Urinary bladder (tissue), 4 donors: ENCODE results near the gene NPW. TPM values are rescaled to one million over a fixed set of nuclear protein-coding genes. Genes with fewer than 3 reads are reported as not detected.

ENCODE experiments used
- DNase-seq: peaks from one replicate; pipeline ENCODE4 v3.0.0-alpha.2; 2015; ENCODE audit errors: extremely low spot score
- H3K27ac ChIP-seq: one replicate; pipeline ENCODE4 v1.5.1; 2013; ENCODE audit warnings: low read depth, mild to moderate bottlenecking, moderate library complexity
- H3K36me3 ChIP-seq: one replicate; pipeline ENCODE4 v1.6.1; 2013; ENCODE audit warnings: mild to moderate bottlenecking, moderate library complexity; ENCODE audit not compliant: insufficient read depth
- H3K4me1 ChIP-seq: one replicate; pipeline ENCODE4 v1.6.1; 2013; ENCODE audit warnings: mild to moderate bottlenecking, moderate library complexity; ENCODE audit not compliant: insufficient read depth
- H3K4me3 ChIP-seq: one replicate; pipeline ENCODE4 v1.5.1; 2013; ENCODE audit warnings: low read depth, low read length
- WGBS: extraction: QIAGEN DNeasy Blood & Tissue Kit; methylation state at CpG from one replicate; pipeline ENCODE4 v1.1.7; 2013; 5-methylcytosine and 5-hydroxymethylcytosine counted together
- polyA plus RNA-seq: library from polyadenylated mRNA; stranded (reverse); fragments of 200-250 nt; gene quantifications from one replicate; pipeline ENCODE4 v1.2.3, GENCODE V29; 2013
- total RNA-seq: library from RNA; depleted of rRNA; stranded (reverse); fragments of >200 nt; gene quantifications from one replicate; pipeline ENCODE4 v1.2.3, GENCODE V29; 2014
- donor health status: healthy with polysubstance abuse.
- donor health status: healthy.

NPW gene
- total and polyA plus RNA-seq, 2 donors = 0.08 TPM; not detected in 1

GRCh38 chr16:1980030-1980769, 39.4 kb upstream of the NPW start:
- WGBS = 4% methylated on average over 53 of the region's 53 CpGs
- DNase-seq = no peak

GRCh38 chr16:1980770-1981087, 38.9 kb upstream of the NPW start:
- Histone ChIP-seq H3K27ac (no peak overlapping the region), H3K36me3 (peaks cover 8% of the 10 kb centered on the region), H3K4me3 (no peak overlapping the region), H3K4me1 (no peaks in the 10 kb centered on the region)
- 20% methylated on average over 16 of the region's 16 CpGs for WGBS
- no peak for DNase-seq

More at GRCh38 chr16:1980030-1980769, 39.4 kb upstream of the NPW start:
- Histone ChIP-seq H3K4me1 (no peaks in the 10 kb centered on the region), H3K27ac (no peak overlapping the region), H3K36me3 (peaks cover 6% of the 10 kb centered on the region), H3K4me3 (no peak overlapping the region)

DNA sequence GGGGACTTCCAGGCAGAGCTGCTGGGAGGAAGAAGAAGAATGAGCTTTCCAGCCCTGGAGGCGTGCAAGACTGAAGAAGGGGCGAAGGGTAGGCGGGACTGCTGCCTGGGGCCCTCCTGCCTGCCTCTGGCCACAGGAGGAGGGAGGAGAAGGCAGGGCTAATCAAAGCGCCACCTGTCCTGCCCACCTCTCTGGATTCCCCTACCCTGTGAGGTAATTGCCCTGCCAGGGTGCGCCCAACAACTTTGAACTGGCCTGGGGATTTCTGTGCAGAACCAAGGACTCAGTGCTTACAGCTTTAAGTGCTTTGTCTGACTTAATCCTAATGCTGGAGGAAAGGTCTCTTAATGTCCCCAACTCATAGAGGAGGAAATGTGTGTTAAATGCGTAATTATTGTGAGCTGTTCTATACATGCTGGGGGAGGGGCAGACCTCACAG, 38.2 kb upstream of the NPW start, which contains the start of gene NOXO1:
NOXO1 (minus strand) TSS at position 72 of the 439 bp plus-strand sequence. CDS start 290 bp downstream, outside the sequence.
- no peak for DNase-seq
- peaks cover 5% of the 10 kb centered on the region for H3K36me3 ChIP-seq

DNA sequence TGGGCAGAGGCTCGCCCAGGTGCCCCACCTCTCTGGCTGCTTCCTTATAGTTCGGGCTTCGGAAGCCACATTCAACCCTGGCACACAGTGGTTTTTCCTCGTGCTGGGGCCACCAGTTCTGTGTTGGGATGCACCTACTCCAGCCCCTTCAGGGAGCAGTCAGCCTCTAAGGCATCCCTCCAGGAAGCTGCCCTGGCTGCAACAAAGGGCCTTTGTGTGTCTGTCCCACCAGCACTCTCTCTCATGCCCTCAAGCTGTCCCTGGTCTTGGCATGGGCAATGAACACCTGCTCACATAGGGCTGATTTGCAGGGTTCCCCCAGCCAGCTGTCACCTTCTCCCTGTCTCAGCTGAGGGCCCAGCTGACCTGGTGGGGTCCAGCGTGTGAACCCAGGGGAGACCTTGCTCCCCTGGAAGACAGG, 37.6 kb upstream of the NPW start:
- DNase-seq = no peak
- H3K4me1 ChIP-seq = no peaks in the 10 kb centered on the region
- 59% methylated on average over 5 of the region's 5 CpGs for WGBS
- no peak overlapping the region for H3K4me3 ChIP-seq
- no peak overlapping the region for H3K27ac ChIP-seq
- H3K36me3 ChIP-seq = peaks cover 6% of the 10 kb centered on the region

More for the DNA sequence above, 38.2 kb upstream of the NPW start, which contains the start of gene NOXO1:
- Histone ChIP-seq H3K4me1 (no peaks in the 10 kb centered on the region), H3K4me3 (no peak within 1 kb of the TSS), H3K27ac (no peak within 1 kb of the TSS)
- WGBS = 28% methylated on average over 6 of the region's 6 CpGs

- Histone ChIP-seq H3K4me3 (peak overlapping the region; percentile 76), H3K27ac (peak overlapping the region; percentile 59), H3K36me3 (peaks cover 5% of the 10 kb centered on the region), H3K4me1 (no peaks in the 10 kb centered on the region)
- DNase-seq = no peak
- 21% methylated on average over 19 of the region's 19 CpGs for WGBS
These were observed 36.5 kb upstream of the NPW start for GRCh38 chr16:1982991-1983543.

GRCh38 chr16:1983544-1984346, 35.8 kb upstream of the NPW start, which contains the start of gene GFER:
Gene GFER (plus strand): TSS chr16:1984193. CDS start chr16:1984219, 26 bp downstream.
- peak within 1 kb of the TSS; percentile 76 for H3K4me3 ChIP-seq
- peaks cover 5% of the 10 kb centered on the region for H3K36me3 ChIP-seq
- peak within 1 kb of the TSS; percentile 59 for H3K27ac ChIP-seq
- H3K4me1 ChIP-seq = no peaks in the 10 kb centered on the region
- no peak for DNase-seq
- under 1% methylated on average over 109 of the region's 109 CpGs for WGBS

- no peak overlapping the region for H3K27ac ChIP-seq
- peak overlapping the region; percentile 76 for H3K4me3 ChIP-seq
- H3K4me1 ChIP-seq = no peaks in the 10 kb centered on the region
- no peak for DNase-seq
- H3K36me3 ChIP-seq = peaks cover 5% of the 10 kb centered on the region
- 10% methylated on average over 58 of the region's 58 CpGs for WGBS
These were observed 35.0 kb upstream of the NPW start for GRCh38 chr16:1984347-1985225.

DNA sequence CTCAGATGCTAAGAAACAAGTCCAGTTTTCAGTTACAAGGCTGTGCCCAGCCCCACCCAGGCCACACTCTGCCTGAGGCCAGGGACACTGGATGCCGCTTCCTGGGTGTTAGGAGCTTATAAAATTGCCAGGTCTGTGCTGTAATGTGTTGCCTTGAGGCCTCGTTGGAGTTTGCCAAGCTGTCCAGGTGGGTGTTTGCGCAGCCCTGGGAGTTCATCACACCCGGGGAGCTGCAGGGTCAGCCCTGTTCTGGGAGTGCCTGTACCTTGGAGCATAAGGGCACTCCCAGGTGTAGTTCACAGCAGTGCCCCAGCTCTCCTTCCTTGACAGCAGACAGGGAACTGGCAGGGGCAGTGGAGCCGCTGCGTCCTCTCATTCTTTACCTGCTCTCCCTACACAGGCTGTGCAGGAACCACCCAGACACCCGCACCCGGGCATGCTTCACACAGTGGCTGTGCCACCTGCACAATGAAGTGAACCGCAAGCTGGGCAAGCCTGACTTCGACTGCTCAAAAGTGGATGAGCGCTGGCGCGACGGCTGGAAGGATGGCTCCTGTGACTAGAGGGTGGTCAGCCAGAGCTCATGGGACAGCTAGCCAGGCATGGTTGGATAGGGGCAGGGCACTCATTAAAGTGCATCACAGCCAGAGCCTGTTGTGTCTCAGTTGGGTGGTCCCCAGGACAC, 34.0 kb upstream of the NPW start:
- 94% methylated on average over 14 of the region's 14 CpGs for WGBS
- H3K27ac ChIP-seq = no peak overlapping the region
- no peaks in the 10 kb centered on the region for H3K4me1 ChIP-seq
- peaks cover 5% of the 10 kb centered on the region for H3K36me3 ChIP-seq
- no peak overlapping the region for H3K4me3 ChIP-seq
- no peak for DNase-seq

GRCh38 chr16:1987198-1987597, 32.4 kb upstream of the NPW start:
- DNase-seq = no peak
- no peak overlapping the region for H3K4me3 ChIP-seq
- peaks cover 5% of the 10 kb centered on the region for H3K36me3 ChIP-seq
- H3K27ac ChIP-seq = no peak overlapping the region
- 91% methylated on average over 10 of the region's 10 CpGs for WGBS
- no peaks in the 10 kb centered on the region for H3K4me1 ChIP-seq

DNA sequence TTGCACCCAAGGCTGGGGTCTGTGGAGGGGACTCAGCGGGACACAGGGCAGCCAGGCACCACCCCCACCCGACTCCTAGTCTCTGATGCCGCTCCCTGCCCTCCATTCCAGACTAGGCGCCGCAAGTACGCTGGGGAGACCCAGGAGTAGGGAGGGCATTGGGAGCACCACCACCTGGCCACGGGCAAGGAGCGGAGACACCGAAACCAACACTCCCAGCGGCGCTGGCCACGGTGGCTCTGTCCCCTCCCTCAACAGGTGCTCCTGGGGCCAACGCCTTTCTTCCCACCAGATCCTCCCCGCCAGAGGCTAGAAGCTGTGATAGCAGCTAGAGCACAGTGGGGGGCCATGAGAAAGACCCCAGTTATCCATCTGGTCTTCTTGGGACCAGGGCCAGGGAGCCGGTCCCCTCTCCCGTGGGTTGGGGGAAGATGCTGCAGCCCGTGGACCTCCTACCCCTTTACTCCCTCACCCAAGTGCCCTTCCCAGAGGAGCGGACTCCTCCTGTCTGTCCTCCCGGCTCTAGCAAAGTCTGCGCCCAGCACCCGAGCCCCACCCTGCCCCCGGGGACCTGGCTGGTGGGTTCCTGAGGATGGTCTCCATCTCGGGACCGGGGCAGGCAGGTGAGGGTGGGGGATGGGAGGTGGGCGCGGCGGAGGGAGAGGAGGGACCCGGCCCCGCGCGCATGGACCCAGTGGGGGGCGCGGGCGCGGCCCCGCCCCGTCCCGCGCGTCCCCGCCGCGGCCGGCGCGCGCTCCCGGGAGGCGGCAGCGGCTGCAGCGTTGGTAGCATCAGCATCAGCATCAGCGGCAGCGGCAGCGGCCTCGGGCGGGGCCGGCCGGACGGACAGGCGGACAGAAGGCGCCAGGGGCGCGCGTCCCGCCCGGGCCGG, 30.1 kb upstream of the NPW start, which contains the start of gene SYNGR3:
SYNGR3 (plus strand) TSS at position 762 of the 892 bp plus-strand sequence. CDS start 133 bp downstream, outside the sequence.
- no peak within 1 kb of the TSS for H3K27ac ChIP-seq
- peaks cover 5% of the 10 kb centered on the region for H3K36me3 ChIP-seq
- peak within 1 kb of the TSS; percentile 20 for H3K4me3 ChIP-seq
- no peaks in the 10 kb centered on the region for H3K4me1 ChIP-seq
- DNase-seq = no peak
- WGBS = 5% methylated on average over 65 of the region's 67 CpGs

DNA sequence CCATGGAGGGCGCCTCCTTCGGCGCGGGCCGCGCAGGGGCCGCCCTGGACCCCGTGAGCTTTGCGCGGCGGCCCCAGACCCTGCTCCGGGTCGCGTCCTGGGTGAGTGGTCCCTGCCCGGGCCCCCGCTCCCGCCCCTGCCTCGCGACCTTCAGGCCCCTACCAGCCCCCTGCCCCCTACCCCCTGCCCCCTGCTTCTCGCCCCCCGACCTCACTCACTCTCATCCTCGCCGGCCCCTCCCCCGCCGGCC, 29.6 kb upstream of the NPW start:
- H3K36me3 ChIP-seq = peaks cover 5% of the 10 kb centered on the region
- DNase-seq = no peak
- under 1% methylated on average over 25 of the region's 25 CpGs for WGBS
- H3K4me1 ChIP-seq = no peaks in the 10 kb centered on the region
- H3K27ac ChIP-seq = no peak overlapping the region
- peak overlapping the region; percentile 20 for H3K4me3 ChIP-seq
